T-helper 9 cell (primary cell): ENCODE measurements around the gene SULT1C2.

Source experiments
- DNase-seq: peaks from one replicate; pipeline ENCODE4 v3.0.0-alpha.2; 2020

The SULT1C2 gene

GRCh38 chr2:108297436-108298141 lies 8.9 kb downstream of the SULT1C2 start:
- DNase-seq, result no peak

- DNase-seq, result no peak
These were observed 12.9 kb downstream of the SULT1C2 start for GRCh38 chr2:108301558-108301957.

DNA sequence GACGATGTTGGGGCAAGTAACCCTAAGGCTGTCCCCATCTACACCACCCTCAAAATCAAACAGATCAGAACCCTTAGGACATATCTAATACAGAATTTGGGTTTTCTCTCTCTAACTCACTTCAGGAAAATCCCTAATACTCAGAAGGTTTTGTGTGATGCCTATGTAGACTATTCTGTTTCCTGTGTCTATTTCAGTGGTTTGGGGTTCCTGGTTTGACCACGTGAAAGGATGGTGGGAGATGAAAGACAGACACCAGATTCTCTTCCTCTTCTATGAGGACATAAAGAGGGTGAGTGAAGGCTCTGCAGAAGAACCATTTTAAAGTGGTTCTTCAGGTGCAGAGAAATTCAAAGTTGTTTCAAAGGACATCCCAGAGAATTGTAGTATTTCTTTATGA lies 16.3 kb downstream of the SULT1C2 start:
- DNase-seq, result no peak

DNA sequence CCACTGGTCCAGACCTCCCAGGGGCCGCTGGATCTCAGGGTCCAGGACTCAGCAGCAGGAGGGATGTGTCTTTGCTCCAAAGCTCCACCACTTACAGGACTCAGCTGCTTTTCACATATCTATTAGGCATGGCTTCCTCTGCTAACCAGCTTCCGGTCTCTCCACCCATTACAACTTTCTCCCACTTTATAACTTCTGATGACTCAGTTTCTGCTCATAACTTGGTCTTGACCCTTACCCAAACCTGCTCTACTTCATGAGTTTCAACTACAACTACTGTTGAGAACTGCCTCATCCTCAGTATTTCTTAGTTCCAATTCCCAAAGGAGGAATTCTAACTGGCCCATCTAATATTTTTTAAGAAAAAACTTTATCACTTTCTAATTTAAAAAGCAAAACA lies 17.2 kb downstream of the SULT1C2 start:
- no peak for DNase-seq

- no peak for DNase-seq
These were observed 21.2 kb downstream of the SULT1C2 start for GRCh38 chr2:108309903-108310302.

- no peak for DNase-seq
These were observed 26.0 kb downstream of the SULT1C2 start for GRCh38 chr2:108314586-108315296.

DNA sequence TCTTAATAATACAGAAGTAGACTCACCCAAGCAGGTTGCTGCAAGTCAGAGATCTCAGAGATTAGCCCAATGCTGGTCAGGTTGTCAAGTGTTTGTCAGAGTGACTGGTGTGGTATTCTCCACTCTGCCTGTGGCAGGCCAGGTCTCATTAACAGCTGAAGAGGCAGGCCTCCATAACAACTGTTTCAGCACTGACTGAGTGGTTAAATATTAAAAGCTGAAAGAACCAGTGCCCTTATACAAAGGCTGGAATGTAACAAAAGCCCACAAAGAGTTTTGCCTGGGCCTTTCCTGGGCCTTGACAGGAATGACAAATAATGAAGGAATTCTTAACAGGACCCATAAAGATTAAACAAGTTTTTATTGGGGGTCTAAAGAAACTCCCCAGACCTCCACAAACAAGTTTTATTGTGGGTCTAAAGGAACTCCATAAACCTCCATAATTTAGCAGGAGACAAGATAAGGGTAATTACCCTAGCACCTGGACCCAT lies 26.8 kb downstream of the SULT1C2 start:
- no peak for DNase-seq

GRCh38 chr2:108316033-108316432 lies 27.3 kb downstream of the SULT1C2 start:
- DNase-seq, result no peak

DNA sequence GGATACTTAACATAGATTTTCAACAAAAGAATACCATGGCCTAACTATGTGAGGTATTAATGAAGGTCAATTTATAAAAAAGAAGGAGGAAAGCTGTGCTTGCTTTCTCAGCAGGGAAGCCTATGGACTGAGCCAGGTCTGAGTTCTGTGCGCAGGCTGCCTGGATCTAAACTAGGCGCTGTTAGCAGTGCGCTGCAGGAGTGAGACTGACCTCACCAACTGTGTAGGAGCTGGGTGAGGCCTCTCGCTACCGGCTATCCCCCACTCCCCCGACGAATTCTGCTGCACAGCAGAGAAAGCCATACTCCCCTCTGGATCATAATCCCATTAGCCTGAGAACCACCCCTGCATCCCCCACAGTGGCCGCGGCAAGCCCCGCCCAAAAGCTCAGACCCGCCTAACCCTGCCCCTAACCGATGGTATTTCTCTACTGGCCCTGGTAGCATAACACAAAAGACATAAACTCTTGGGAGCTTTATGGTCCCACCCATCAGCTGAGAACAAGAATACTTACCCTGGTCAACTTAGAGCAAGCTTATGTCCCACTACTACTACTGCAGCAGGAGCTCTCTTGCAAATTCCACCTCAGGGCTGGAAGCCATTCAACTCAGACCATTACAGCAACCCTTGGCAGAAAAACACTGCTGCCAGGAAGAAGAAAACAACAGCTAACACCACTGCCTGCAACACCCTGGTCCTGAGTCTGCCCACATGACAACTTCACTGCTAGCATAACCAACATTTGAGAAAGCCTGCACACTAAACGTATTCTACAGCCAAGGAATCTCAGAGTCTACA lies 28.0 kb downstream of the SULT1C2 start:
- DNase-seq, result no peak

DNA sequence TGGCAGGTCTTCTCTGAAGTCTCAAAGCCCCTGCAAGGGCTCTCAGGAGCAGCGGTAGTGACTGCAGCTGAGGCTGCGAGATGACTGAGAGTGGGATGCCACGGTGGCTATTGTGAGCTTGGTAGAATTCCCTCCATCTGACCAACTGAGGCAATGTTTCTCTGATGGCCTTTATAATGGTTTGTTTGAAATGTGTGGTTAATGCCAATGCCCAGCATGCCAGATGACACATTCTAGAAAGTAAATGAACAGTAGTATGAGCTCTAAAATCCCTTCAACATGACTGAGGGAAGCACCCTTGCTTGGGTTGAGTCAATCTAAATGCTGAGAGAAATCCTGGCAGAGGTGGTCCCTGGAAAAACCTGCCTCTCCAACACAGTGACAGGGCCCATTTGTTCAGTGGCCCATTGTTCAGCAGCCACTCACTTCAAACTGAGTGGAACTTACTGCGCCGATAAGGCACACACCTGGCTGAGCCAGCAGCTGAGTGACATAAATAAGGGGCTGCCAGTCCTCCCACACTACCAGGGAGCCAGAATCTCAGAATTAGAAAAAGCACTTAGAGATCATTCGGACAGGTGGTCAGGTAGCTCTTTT lies 31.7 kb downstream of the SULT1C2 start:
- DNase-seq, result no peak

GRCh38 chr2:108323619-108324018 lies 34.9 kb downstream of the SULT1C2 start:
- no peak for DNase-seq

DNA sequence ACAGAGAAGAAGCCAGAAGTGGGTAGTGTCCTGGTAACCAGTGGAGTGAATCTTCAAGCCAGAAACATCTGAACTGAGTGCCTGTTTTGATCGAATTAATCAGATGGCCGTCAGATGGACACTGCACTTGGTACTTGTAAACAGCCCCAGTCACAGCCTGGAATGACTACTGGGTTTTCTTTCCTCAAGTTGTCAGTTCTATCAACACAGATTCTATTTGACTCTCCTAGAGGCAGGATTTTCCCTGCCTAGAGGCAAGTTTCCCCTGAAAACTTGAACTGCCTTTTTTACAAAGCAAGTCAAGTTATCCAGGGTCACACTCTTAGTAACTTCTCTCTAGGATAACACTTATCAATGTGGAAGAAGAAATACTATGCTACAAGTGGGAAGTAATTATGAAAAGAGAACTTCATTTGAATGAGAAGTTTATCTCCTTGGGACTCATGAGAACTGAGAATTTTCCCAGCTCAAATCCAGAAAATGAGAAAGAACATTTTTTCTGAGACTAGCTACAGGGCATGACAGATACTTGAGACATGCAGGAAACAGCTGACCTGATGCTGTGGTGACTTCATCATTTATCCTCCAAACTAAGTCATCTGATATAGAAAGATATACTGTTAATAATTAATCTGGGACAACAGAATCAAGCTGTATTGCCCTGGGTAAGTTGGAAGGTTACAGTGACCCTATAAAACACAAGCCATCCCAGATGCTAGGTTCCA lies 36.0 kb downstream of the SULT1C2 start:
- no peak for DNase-seq

DNA sequence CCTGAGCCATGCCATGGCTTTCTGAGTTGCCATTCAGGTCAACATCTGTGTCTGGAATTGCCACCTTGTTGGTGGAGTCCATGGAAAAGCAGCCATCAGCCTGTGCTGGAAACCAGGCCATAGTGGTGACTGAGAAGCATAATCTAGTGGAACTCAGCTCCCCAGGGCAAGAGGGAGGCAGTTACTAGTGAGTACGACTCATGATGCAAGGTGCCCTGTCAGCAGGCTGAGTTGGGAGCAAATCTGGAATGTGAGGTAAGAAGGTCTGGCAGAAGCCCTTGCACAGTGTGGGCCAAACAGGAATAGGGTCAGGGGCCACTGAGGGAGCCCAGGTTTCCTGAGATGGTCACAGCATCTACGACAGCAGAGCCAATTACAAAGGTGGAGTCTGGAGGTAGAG lies 37.1 kb downstream of the SULT1C2 start:
- DNase-seq, result no peak

GRCh38 chr2:108329771-108330170 lies 41.1 kb downstream of the SULT1C2 start:
- no peak for DNase-seq

- DNase-seq, result no peak
These were observed 42.3 kb downstream of the SULT1C2 start for GRCh38 chr2:108330979-108331378.

DNA sequence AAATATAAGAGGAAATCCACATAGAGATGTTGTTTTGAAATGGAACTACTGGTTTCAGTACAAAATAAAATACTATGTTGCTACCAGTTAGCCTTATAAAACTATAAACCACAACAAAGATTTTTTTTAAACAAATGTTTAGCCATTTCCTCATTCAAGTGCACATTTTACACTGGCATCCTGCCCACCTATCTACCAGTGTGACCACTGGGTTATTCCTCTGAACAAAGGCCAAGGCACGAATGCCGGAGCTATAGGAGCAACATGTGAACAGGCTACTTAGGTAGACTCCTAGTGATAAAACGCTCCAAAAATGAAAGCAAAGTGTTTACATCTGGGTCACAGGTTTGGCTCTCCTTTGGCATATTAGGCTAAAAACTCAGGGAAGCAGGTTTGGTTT lies 57.3 kb downstream of the SULT1C2 start:
- no peak for DNase-seq

- DNase-seq, result no peak
These were observed 58.1 kb downstream of the SULT1C2 start for GRCh38 chr2:108346827-108347226.

DNA sequence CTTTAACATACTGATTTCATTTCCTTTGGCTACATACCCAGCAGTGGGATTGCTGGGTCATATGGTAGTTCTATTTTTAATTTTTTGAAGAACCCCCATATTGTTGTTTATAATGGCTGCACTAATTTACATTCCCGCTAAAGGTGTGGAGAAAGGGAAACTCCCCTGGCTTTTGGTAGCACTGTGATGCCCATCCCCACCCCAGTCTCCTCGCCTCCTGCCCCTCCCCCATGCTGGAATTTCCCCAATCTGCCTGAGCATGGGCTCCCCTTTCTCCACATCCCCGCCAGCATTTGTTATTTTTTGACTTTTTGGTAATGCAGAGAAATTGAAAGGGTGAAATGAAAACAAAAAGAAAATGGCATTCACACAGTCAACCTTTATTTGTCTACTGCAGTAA lies 59.1 kb downstream of the SULT1C2 start:
- DNase-seq, result no peak

- no peak for DNase-seq
These were observed 60.3 kb downstream of the SULT1C2 start for GRCh38 chr2:108348816-108349570.

DNA sequence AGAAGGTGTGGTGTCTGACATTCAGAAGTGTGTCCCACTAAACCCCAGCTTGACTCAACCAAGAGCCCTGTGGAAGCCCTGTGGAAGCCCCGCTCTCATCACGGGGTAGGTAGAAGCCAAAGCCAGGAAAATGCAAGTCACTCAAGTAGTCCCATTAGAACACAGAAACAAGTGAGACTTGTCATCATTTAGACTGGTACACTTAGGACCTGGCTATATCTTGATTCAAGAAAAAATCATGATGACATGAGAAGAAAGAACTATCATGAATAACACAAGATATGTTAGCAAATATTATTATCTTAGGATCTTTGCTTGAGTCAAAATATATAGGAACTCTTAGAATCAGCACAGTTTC lies 60.9 kb downstream of the SULT1C2 start:
- no peak for DNase-seq

GRCh38 chr2:108351889-108352288 lies 63.2 kb downstream of the SULT1C2 start:
- no peak for DNase-seq

GRCh38 chr2:108354136-108354535 lies 65.4 kb downstream of the SULT1C2 start:
- DNase-seq, result no peak
